Activated CD4-positive, alpha-beta memory T cell treated with anti-CD3 and anti-CD28 coated beads, Interleukin-2, amount 10 ng/mL, durations not matched to agents 7 days and 5 days (primary cell): ENCODE data around the gene CDH2. TPM values are rescaled to one million over a fixed set of nuclear protein-coding genes. Genes with fewer than 3 reads are reported as not detected.

Source experiments
- CTCF ChIA-PET: fragments of 350-600 bp; sonication (Branson Sonifier 250); formaldehyde crosslinking; loops from one replicate; lab custom pipeline; 2021; ENCODE audit warnings: antibody characterized with exemption, inconsistent platforms; lab: Charles Lee
- POLR2A ChIA-PET: fragments of 350-600 bp; sonication (Branson Sonifier 250); formaldehyde crosslinking; loops from one replicate; lab custom pipeline; 2021; ENCODE audit warnings: antibody characterized with exemption; lab: Charles Lee
- DNase-seq: peaks from one replicate; pipeline ENCODE4 v3.0.0-alpha.2; 2020
- H3K27ac Mint-ChIP-seq: one replicate; pipeline ENCODE4 v1.8.0; 2021; ENCODE audit warnings: mild to moderate bottlenecking, mixed read lengths
- H3K27me3 Mint-ChIP-seq: one replicate; pipeline ENCODE4 v1.8.0; 2021; ENCODE audit warnings: mixed read lengths
- H3K36me3 Mint-ChIP-seq: one replicate; pipeline ENCODE4 v1.8.0; 2021; ENCODE audit warnings: low read depth, mixed read lengths
- H3K4me1 Mint-ChIP-seq: one replicate; pipeline ENCODE4 v1.8.0; 2021; ENCODE audit warnings: mixed read lengths
- H3K4me3 Mint-ChIP-seq: one replicate; pipeline ENCODE4 v1.8.0; 2021; ENCODE audit warnings: mild to moderate bottlenecking, mixed read lengths
- H3K9me3 Mint-ChIP-seq: one replicate; pipeline ENCODE4 v1.8.0; 2021; ENCODE audit warnings: mixed read lengths
- total RNA-seq, 2 experiments: library from RNA; stranded (reverse); gene quantifications; one replicate each; pipeline ENCODE4 v1.2.3, GENCODE V29; 2021

CDH2 gene
- total RNA-seq, 2 experiments from 2014 or later: not detected

- no peak for DNase-seq
- H3K27ac Mint-ChIP-seq: no peak overlapping the region
- H3K27me3 Mint-ChIP-seq: peaks cover 36% of the 10 kb centered on the region
- H3K36me3 Mint-ChIP-seq: peaks cover 10% of the 10 kb centered on the region
- ChIA-PET POLR2A (no interaction called here), CTCF (no interaction called here)
- no peaks in the 10 kb centered on the region for H3K9me3 Mint-ChIP-seq
- H3K4me1 Mint-ChIP-seq: peaks cover 8% of the 10 kb centered on the region
- no peak overlapping the region for H3K4me3 Mint-ChIP-seq
These were observed 1.8 kb upstream of the CDH2 start for GRCh38 chr18:28178720-28179119.

- ChIA-PET POLR2A (interaction anchor here (0.6 kb wide), 1 partner anchor 223 kb away, joined by 3 read pairs; no protein-coding TSS in a partner anchor), CTCF (no interaction called here)
- Mint-ChIP-seq H3K36me3 (peaks cover 10% of the 10 kb centered on the region), H3K27me3 (peaks cover 36% of the 10 kb centered on the region), H3K9me3 (no peaks in the 10 kb centered on the region), H3K27ac (no peak overlapping the region), H3K4me3 (peak overlapping the region; percentile 24), H3K4me1 (peaks cover 8% of the 10 kb centered on the region)
- no peak for DNase-seq
These were observed 1.1 kb upstream of the CDH2 start for GRCh38 chr18:28177828-28178635.

- H3K4me3 Mint-ChIP-seq: peak overlapping the region; percentile 53
These were observed 307 bp downstream of the CDH2 start for GRCh38 chr18:28176698-28176947.

GRCh38 chr18:28175930-28176697, 816 bp downstream of the CDH2 start:
- POLR2A ChIA-PET: no interaction called here
- H3K9me3 Mint-ChIP-seq: no peaks in the 10 kb centered on the region
- peak overlapping the region; percentile 49 for H3K27ac Mint-ChIP-seq
- H3K4me1 Mint-ChIP-seq: peaks cover 8% of the 10 kb centered on the region
- no peak for DNase-seq
- CTCF ChIA-PET: no interaction called here
- peak overlapping the region; percentile 53 for H3K4me3 Mint-ChIP-seq
- peaks cover 36% of the 10 kb centered on the region for H3K27me3 Mint-ChIP-seq
- peaks cover 10% of the 10 kb centered on the region for H3K36me3 Mint-ChIP-seq

More at GRCh38 chr18:28176698-28176947, 307 bp downstream of the CDH2 start:
- ChIA-PET CTCF (no interaction called here), POLR2A (no interaction called here)
- Mint-ChIP-seq H3K9me3 (no peaks in the 10 kb centered on the region), H3K27ac (no peak overlapping the region), H3K4me1 (peaks cover 8% of the 10 kb centered on the region), H3K27me3 (peaks cover 36% of the 10 kb centered on the region), H3K36me3 (peaks cover 10% of the 10 kb centered on the region)
- no peak for DNase-seq

- Mint-ChIP-seq H3K27me3 (peaks cover 36% of the 10 kb centered on the region), H3K9me3 (no peaks in the 10 kb centered on the region), H3K4me1 (peaks cover 8% of the 10 kb centered on the region), H3K4me3 (no peak overlapping the region), H3K27ac (no peak overlapping the region), H3K36me3 (peaks cover 10% of the 10 kb centered on the region)
- no peak for DNase-seq
- ChIA-PET POLR2A (no interaction called here), CTCF (no interaction called here)
These were observed 1.6 kb downstream of the CDH2 start for GRCh38 chr18:28175150-28175929.

- H3K27me3 Mint-ChIP-seq: peaks cover 32% of the 10 kb centered on the region
- peaks cover 10% of the 10 kb centered on the region for H3K36me3 Mint-ChIP-seq
- POLR2A ChIA-PET: no interaction called here
- no peak overlapping the region for H3K4me3 Mint-ChIP-seq
- CTCF ChIA-PET: no interaction called here
- H3K27ac Mint-ChIP-seq: no peak overlapping the region
- peaks cover 8% of the 10 kb centered on the region for H3K4me1 Mint-ChIP-seq
- no peak for DNase-seq
- no peaks in the 10 kb centered on the region for H3K9me3 Mint-ChIP-seq
These were observed 2.6 kb downstream of the CDH2 start for GRCh38 chr18:28174181-28174905.

- ChIA-PET POLR2A (no interaction called here), CTCF (no interaction called here)
- H3K4me3 Mint-ChIP-seq: no peak overlapping the region
- peaks cover 6% of the 10 kb centered on the region for H3K4me1 Mint-ChIP-seq
- H3K27me3 Mint-ChIP-seq: peaks cover 20% of the 10 kb centered on the region
- no peak for DNase-seq
- no peaks in the 10 kb centered on the region for H3K9me3 Mint-ChIP-seq
- no peak overlapping the region for H3K27ac Mint-ChIP-seq
- peaks cover 10% of the 10 kb centered on the region for H3K36me3 Mint-ChIP-seq
These were observed 5.1 kb downstream of the CDH2 start for GRCh38 chr18:28171837-28172236.

- Mint-ChIP-seq H3K9me3 (peaks cover 3% of the 10 kb centered on the region), H3K36me3 (no peaks in the 10 kb centered on the region), H3K27ac (no peak overlapping the region), H3K27me3 (no peaks in the 10 kb centered on the region), H3K4me1 (no peaks in the 10 kb centered on the region), H3K4me3 (no peak overlapping the region)
- ChIA-PET CTCF (no interaction called here), POLR2A (no interaction called here)
- DNase-seq: no peak
These were observed 8.2 kb downstream of the CDH2 start for GRCh38 chr18:28168725-28169124.

GRCh38 chr18:28167835-28168349, 9.0 kb downstream of the CDH2 start:
- peaks cover 3% of the 10 kb centered on the region for H3K9me3 Mint-ChIP-seq
- CTCF ChIA-PET: no interaction called here
- no peaks in the 10 kb centered on the region for H3K4me1 Mint-ChIP-seq
- DNase-seq: no peak
- H3K27ac Mint-ChIP-seq: no peak overlapping the region
- H3K27me3 Mint-ChIP-seq: no peaks in the 10 kb centered on the region
- POLR2A ChIA-PET: no interaction called here
- H3K4me3 Mint-ChIP-seq: no peak overlapping the region
- no peaks in the 10 kb centered on the region for H3K36me3 Mint-ChIP-seq

GRCh38 chr18:28164771-28165483, 12.0 kb downstream of the CDH2 start:
- CTCF ChIA-PET: no interaction called here
- Mint-ChIP-seq H3K36me3 (no peaks in the 10 kb centered on the region), H3K27ac (no peak overlapping the region), H3K27me3 (no peaks in the 10 kb centered on the region), H3K4me1 (no peaks in the 10 kb centered on the region), H3K9me3 (peaks cover 4% of the 10 kb centered on the region), H3K4me3 (no peak overlapping the region)
- POLR2A ChIA-PET: no interaction called here
- DNase-seq: no peak

- Mint-ChIP-seq H3K27me3 (no peaks in the 10 kb centered on the region), H3K4me3 (no peak overlapping the region), H3K9me3 (peaks cover 4% of the 10 kb centered on the region), H3K27ac (no peak overlapping the region), H3K4me1 (no peaks in the 10 kb centered on the region), H3K36me3 (no peaks in the 10 kb centered on the region)
- CTCF ChIA-PET: no interaction called here
- no peak for DNase-seq
- POLR2A ChIA-PET: no interaction called here
These were observed 13.6 kb downstream of the CDH2 start for GRCh38 chr18:28163201-28163775.
